ENCODE results near the gene ENHO. TPM values are rescaled to one million over a fixed set of nuclear protein-coding genes. Genes with fewer than 3 reads are reported as not detected.

Gene ENHO
- total and polyA plus RNA-seq, 2 of the 8 experiments (the other 6 are each of a cell fraction or from before 2014, with no cell fraction given), result 12.2 to 49.4 TPM

DNA sequence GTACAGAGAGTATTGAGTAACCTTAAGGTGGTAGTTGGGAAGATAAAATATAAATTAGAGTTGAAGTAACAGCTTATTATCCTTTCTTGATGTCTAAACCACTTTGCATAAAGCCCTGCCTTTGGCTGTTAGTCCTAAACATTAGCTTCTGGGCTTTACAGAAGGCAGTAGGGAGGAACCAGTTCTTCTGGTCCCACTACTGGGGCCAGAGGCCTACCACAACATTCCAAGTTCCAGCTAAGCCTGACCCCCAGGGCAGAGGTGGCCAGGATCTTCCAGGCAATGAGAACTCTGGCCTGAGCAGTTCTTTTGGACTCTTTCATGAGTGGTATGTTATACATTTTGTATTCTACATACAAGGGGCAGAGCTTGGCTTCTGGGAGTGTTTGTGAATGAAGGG, 38.1 kb downstream of the ENHO start:
- DNase-seq (ENCODE audit: low read depth in 1 of 2, low spot score in 2 of 2), result no peak
- ChIA-PET POLR2A (ENCODE audit: partially characterized antibody) (interaction anchor here (1.2 to 1.6 kb wide), 2 partner anchors 10 to 29 kb away, joined by 3 read pairs; no protein-coding TSS in a partner anchor), CTCF (ENCODE audit: partially characterized antibody) (interaction anchor here (1.3 to 2.6 kb wide), 4 partner anchors 14 to 78 kb away, joined by 3 to 14 read pairs (median 4); no protein-coding TSS in a partner anchor)
- H3K4me1 ChIP-seq (replicated peaks in 1 of 4; ENCODE audit: control insufficient read depth in 3 of 4, insufficient read depth in 4 of 4, low read length in 3 of 4), result no peaks in the 10 kb centered on the region
- no peak for FAIRE-seq
- H3K14ac ChIP-seq (ENCODE audit: insufficient read length), result no peak overlapping the region
- H4K5ac ChIP-seq (ENCODE audit: insufficient read length, low read depth, low read length), result no peak overlapping the region
- H4K91ac ChIP-seq (replicated peaks; ENCODE audit: insufficient read length, low read length), result no peak overlapping the region
- H4K20me1 ChIP-seq (replicated peaks in 1 of 2; ENCODE audit: control insufficient read depth in 1 of 2, insufficient read depth in 2 of 2, low read length in 2 of 2), result no peaks in the 10 kb centered on the region
- H3K36me3 ChIP-seq (ENCODE audit: control insufficient read depth in 2 of 4, insufficient read depth in 4 of 4, low read length in 3 of 4), result no peaks in the 10 kb centered on the region
- H3K23me2 ChIP-seq (ENCODE audit: low read depth, low read length), result no peaks in the 10 kb centered on the region
- no peak overlapping the region for H3K9ac ChIP-seq (replicated peaks in 1 of 4; ENCODE audit: extremely low read depth in 1 of 4, low read depth in 3 of 4, low read length in 3 of 4)
- no peak overlapping the region for H3K4me2 ChIP-seq (ENCODE audit: insufficient read depth in 1 of 2, low read depth in 2 of 2, low read length in 2 of 2)
- H2BK15ac ChIP-seq (ENCODE audit: low read length), result no peak overlapping the region
- no peak overlapping the region for H3K23ac ChIP-seq (ENCODE audit: insufficient read length)
- H2AK5ac ChIP-seq (ENCODE audit: low read depth, low read length), result no peak overlapping the region
- H2BK12ac ChIP-seq (ENCODE audit: low read depth, low read length), result no peak overlapping the region
- H3K56ac ChIP-seq (replicated peaks; ENCODE audit: insufficient read length, low read depth, low read length), result no peak overlapping the region
- no peak overlapping the region for H3K4ac ChIP-seq (replicated peaks; ENCODE audit: insufficient read length, low read depth, low read length)
- H3K79me2 ChIP-seq (ENCODE audit: control insufficient read depth in 1 of 2, insufficient read depth in 2 of 2, low read length in 2 of 2), result no peaks in the 10 kb centered on the region
- no peak overlapping the region for H3K4me3 ChIP-seq (ENCODE audit: extremely low read depth in 1 of 4, insufficient read depth in 2 of 4, low read depth in 3 of 4, low read length in 4 of 4)
- H2AFZ ChIP-seq (ENCODE audit: low read length), result no peak overlapping the region
- no peak overlapping the region for H2BK5ac ChIP-seq (ENCODE audit: low read depth, low read length)
- peaks cover 0 to 3% of the 10 kb centered on the region in 2 experiments; a peak in 1 of 4 replicates for H3K9me3 ChIP-seq (ENCODE audit: insufficient read depth in 2 of 2, low read depth in 1 of 2, low read length in 1 of 2)
- H3K79me1 ChIP-seq (ENCODE audit: low read depth, low read length), result no peaks in the 10 kb centered on the region
- H3K27me3 ChIP-seq (replicated peaks in 1 of 4; ENCODE audit: control insufficient read depth in 3 of 4, extremely low read depth in 1 of 4, insufficient read depth in 3 of 4, low read length in 3 of 4), result no peaks in the 10 kb centered on the region
- no peak overlapping the region for H2BK120ac ChIP-seq (replicated peaks; ENCODE audit: low read depth, low read length)
- TF ChIP-seq SUZ12 (IDR thresholded peaks at IDR 0.05; ENCODE audit: low read length) (no peak), CHD2 (IDR thresholded peaks at IDR 0.05; ENCODE audit: low read length) (no peak), EP300 (IDR thresholded peaks at IDR 0.05; ENCODE audit: borderline replicate concordance in 1 of 2, low read depth in 2 of 2, low read length in 2 of 2) (no peak), RXRA (IDR thresholded peaks at IDR 0.05; ENCODE audit: insufficient read depth, low read depth, low read length) (no peak)
- no peak overlapping the region for H3K27ac ChIP-seq (ENCODE audit: low read depth, low read length)
- H2BK20ac ChIP-seq (ENCODE audit: low read length), result no peak overlapping the region
- no peak overlapping the region for H4K8ac ChIP-seq (ENCODE audit: extremely low read depth, insufficient read depth, low read length)
- H3K18ac ChIP-seq (ENCODE audit: extremely low read depth, low read length), result no peak overlapping the region
